Cardiac fibroblast (primary cell): ENCODE data around the gene GALNT18.

ENCODE experiments used
- DNase-seq, 2 donors: peaks; one replicate each; pipeline versions ENCODE4 v3.0.0 to v3.0.0-alpha.2; 2010; ENCODE audit warnings: low read depth in 2 of 2
- H3K4me3 ChIP-seq, 2 donors: replicated peaks in 1 of 2; 1 replicate in 1 of 2; 2 replicates in 1 of 2; pipeline ENCODE4 v1.5.1; 2011; ENCODE audit warnings: low read depth in 2 of 2, low read length in 2 of 2, mild to moderate bottlenecking in 2 of 2, moderate library complexity in 1 of 2
- CTCF ChIP-seq: IDR thresholded peaks from one replicate; pipeline ENCODE4 v1.5.1; 2011; ENCODE audit warnings: low read depth, mild to moderate bottlenecking, low read length, inconsistent platforms

GALNT18 gene

GRCh38 chr11:11414996-11415395, 206.8 kb downstream of the GALNT18 start:
- no peak for DNase-seq
- no peak overlapping the region for H3K4me3 ChIP-seq
- TF ChIP-seq CTCF: no peak

- DNase-seq: no peak
Measured at GRCh38 chr11:11413776-11414175, 208.0 kb downstream of the GALNT18 start.

GRCh38 chr11:11411401-11411985, 210.3 kb downstream of the GALNT18 start:
- H3K4me3 ChIP-seq: no peak overlapping the region
- no peak for TF ChIP-seq CTCF
- DNase-seq: no peak

More at GRCh38 chr11:11413776-11414175, 208.0 kb downstream of the GALNT18 start:
- no peak for TF ChIP-seq CTCF
- H3K4me3 ChIP-seq: no peak overlapping the region

GRCh38 chr11:11409901-11410300, 211.9 kb downstream of the GALNT18 start:
- DNase-seq: no peak
- no peak overlapping the region for H3K4me3 ChIP-seq
- TF ChIP-seq CTCF: no peak

- no peak for DNase-seq
- no peak for TF ChIP-seq CTCF
- no peak overlapping the region for H3K4me3 ChIP-seq
Measured at GRCh38 chr11:11409224-11409623, 212.6 kb downstream of the GALNT18 start.

- H3K4me3 ChIP-seq: no peak overlapping the region
- DNase-seq: no peak
- no peak for TF ChIP-seq CTCF
Measured at GRCh38 chr11:11408436-11409221, 213.2 kb downstream of the GALNT18 start.
